Ramos (cell line): ENCODE measurements around the gene XPNPEP1.

Source experiments
- in situ Hi-C: fragments of 300-500 bp; cut with MboI; formaldehyde crosslinking; loops from one replicate; pipeline ENCODE4 v1.14.3; 2022; ENCODE audit warnings: low sequenced_read_pairs; ENCODE audit not compliant: unreplicated experiment

Gene XPNPEP1

DNA sequence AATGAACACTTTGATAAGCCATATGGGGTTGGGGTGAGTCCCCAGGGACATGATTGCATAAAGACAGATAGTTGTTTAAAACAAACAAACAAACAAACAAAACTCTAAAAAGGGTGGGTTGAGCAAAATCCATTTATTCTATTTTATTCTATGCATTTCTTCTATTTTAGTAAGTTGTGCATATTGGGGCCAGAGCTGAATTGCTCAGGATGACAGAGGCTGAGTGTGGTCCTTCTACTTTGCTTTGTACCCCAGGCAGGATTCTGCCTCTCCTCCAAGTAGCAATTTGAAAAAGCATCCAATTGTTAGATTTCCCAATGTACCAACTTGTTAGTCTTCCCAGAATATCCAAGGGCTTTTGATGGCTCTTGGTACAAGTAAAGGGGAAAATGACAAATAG is 29.2 kb upstream of the XPNPEP1 start:
- in situ Hi-C loops, result no loop called here

DNA sequence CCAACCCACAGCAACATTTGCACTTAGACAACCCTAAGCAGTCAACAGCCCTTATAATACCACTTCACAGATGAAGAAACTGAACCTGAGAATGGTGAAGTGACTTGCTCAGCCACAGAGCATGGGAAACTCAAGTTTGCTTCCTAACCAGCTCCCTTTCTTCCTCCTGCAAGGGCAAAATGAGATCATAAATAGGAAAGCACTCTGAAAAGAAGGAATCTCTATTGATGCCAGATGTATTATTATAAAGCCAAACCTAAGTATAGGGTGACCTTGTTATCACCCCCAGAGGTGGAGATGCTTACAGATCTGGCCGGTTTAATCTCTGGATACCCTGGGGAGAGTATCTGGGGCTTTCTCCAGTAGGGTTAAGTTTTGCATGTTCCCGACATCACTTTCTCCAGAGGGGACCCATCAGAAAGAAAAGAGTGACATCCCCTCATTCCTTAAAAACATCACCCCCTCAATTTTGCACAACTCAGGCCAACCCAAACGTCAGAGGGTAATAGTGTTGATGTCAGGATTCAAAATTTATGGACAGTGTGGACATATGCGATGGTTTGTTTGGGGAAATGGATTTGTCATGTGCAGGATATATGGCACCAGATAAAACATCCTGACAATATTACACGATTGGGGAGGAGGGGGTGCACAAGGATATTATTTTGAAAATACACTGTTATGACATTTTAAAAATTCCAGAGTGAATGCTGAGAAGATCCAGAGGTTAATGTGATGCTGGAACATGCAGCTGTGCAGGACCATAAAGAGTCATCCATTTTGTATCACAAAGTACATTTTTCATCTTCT is 24.0 kb upstream of the XPNPEP1 start:
- in situ Hi-C loops, result no loop called here

DNA sequence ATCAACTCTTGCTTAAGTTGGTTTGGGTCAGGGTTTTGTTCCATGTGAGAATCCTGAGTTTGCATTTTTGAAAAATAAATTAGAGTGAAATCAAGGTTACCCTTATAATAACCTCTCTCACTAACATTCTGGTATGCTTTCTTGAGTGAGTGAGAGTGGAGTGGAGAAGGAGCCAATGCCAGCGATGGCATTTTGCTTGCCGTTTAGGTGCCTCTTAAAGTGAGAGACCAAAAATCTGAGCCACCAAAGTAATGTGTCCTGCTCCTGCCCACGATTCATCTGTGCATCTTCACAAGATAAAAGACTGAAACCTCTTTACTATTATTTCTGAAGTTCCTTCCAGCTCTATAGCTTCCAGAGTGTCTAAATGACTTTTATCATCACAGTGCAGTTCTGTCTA is 23.4 kb upstream of the XPNPEP1 start:
- in situ Hi-C loops, result no loop called here

DNA sequence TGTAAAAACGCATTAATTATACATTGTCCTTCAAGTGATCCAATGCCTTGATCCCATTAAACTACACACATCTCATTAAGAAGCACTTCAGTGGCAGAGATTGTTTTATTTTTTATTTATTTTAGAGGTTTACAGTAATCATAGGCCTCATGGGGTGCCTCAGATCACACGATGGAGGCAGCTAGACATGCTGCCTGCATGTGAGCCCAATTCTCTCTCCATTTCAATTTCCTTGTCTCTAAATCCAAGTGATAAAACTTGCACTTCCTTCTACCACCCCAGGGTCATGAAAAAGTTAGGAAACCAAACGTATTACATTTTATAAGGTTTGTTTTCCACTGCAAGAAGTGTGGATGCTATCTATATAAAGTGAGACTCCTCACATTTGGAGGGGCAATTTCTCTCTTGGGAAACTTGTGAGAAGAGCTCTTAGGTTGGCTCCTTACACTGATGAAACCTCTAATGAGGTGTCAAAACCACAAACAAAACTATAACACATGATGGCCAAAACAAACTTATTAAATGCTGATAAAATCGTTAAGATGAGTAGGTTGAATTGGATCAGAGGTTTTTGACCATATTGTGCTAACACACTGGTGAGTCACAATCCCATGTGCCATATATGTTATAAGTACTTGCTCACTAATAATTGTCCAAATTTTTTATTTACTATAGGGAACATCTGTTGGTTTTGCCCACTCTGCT is 22.3 kb upstream of the XPNPEP1 start:
- in situ Hi-C loops, result no loop called here

DNA sequence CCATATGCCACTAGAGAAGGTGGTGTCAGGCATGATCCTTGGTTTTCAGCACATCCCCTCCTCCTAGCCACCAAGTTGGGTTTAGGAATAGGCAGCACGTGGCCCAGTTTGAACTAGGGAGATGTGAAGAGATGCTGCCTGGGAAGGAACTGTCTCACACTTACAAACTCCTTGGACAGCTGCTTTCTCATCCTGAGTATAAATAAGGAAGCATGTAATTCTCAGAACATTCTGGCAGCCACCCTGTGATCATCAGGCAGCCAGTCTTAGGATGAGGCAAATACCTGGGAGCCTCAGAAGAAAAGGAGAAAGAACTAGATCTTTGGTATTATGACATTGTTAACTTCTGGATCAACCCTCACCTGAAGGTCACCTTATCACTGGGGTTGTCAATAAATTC is 21.3 kb upstream of the XPNPEP1 start:
- in situ Hi-C loops, result no loop called here

DNA sequence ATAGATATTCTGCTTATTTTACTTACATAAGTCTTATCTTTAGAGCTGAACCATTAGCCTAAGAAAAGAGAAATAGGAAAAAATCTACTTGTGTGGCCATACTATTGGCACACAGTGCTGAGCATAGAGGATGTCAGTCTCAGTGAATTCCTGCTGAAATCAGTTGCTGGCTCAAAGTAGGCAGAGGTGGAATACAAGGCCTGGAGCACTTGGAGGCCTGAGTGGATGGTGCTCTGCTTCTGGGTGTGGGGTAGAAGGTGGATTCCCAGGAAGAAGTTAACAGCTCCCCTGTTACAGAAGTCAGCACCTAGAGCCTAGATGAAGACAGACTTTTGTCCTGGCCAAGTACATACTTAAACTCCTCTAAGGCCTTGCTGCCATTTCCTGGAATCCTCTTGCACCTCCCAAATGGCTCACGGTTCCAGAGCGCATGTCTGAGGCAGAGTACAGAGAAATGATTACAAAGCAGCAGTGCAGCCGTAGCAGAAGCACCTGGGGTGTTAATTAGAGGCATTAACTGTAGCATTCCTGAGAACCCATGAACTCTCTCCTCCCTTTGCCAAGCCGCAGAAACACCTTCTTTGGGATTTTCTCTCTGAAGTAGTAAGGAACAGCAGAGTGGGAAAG is 18.0 kb upstream of the XPNPEP1 start:
- in situ Hi-C loops, result no loop called here

DNA sequence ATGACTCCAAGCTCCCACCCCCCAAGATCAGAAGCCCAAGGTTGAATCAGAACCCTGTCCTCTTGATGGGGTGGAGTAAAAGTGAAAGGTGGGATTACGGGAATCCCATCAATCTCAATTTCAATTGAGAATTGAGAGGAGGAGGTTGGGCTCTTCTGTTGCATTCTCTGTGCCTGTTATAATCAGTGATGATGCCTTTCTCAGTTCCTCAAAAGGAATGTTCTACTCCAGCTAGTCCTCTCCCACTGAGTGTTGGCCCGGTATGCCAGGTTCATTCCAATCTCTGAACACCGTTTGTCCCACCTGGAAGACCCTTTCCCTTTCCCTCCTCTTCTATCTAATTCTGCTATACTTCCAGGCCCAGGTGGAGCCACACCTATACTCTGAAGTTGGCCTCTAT is 17.2 kb upstream of the XPNPEP1 start:
- in situ Hi-C loops, result no loop called here

DNA sequence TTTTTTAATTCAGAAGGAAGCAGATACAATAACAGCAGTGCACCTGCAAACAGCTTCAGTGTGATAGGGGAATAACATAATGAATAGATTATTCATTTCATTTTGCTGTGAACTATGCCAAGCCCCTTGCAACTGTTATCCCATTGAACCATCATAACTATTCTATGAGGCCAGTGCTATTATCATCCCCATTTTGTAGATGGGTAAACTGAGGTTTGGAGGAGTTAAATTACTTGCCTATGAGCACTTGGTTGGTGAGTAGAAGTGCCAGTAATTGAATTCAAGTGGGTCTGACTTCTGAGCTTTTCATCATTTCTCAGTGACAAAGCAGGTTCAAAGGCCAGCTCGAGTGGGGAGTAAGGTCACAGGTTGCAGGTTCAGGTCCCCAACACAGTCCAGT is 16.8 kb upstream of the XPNPEP1 start:
- in situ Hi-C loops, result no loop called here

DNA sequence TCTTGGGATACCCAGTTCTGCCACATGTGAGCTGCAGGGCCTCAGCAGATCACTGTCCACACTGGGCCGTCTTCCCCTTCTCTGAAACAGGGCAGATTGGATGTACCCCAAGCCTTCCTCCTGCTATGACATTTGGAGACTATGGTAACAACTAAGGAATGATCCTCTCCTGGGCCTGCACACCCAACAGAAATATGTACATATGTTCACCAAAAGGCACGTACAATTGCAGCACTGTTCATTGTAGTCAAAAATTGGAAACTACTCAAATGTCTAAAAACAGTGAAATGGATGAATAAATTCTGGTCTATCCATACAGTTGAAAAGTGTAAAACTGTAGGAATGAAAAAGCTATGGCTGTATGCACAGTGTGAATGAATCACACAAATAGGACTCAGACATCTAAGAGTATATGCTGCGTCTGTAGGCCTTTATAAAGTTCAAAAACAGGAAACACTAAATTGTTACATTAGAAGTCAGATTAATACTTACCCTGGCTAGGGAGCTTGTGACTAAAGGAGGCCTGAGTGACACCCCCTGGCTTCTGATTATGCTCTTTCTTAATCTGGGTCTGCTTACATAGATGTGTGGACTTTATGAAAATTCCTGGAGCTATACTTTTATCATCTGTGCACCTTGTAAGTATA is 16.1 kb upstream of the XPNPEP1 start:
- in situ Hi-C loops, result no loop called here

DNA sequence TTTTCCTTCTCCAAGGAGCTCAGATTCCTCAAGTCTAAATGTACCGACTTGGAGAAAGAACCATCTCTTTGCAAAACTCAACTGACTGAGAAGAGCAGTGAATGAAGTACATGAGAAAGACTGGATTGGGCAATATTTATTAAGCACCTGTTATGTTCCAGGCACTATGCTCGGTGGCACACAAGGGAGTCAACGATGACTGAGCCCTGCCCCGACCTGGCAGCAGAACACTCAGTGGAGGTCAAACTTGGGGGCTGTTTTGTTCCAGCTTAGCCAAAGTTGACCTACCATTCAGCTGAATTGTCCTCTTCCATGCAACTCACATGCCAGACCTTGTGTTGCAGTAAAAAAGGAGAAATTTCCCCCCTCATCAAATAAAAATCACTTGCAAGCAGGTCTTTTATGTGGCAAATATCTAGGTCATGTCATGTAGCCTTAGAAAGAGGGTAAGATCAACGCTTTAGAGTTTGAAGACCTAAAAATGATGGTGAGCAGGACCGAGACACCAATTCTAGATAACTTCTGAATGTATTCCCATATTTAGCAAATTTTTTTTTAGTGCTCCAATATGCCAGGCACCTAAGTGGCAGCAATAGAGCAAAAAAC is 14.3 kb upstream of the XPNPEP1 start:
- in situ Hi-C loops, result no loop called here

DNA sequence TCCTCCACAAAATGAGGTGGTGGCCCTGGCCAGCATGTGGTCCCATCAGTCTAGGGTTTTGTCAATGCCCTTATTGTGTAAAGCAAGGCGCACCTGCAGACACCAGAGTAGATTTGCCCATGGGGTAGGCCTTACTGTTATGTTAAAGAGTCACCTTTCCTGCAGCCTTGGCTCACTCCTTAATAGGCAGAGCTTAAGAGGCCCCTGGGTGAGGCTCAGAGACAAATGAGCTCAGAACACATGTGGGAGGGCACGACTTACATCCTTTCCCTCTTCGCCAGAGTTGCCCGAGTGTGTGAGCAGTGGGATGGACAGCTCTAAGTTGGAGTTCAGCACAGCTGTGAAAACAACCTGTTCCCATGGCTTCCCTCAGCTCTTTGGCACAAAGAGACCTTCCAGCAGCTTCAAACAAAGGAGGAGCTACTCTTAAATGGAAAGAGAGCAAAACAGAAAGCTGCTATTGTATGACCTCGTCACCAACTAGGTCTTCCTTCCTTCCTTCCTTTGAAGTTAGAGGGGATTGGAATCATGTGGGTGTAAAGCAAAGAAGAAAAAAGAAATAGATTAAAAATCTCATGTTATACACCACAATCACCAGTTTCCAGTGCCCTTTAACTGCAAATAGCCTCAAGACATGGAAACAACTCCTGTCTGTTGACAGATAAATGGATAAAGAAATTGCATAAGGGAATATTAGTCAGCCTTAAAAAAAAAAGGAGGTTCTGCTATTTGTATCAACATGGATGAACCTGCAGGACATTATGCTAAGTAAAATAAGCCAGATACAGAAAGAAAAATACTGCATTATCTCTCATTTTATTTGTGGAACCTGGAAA is 11.9 kb upstream of the XPNPEP1 start:
- in situ Hi-C loops, result no loop called here

DNA sequence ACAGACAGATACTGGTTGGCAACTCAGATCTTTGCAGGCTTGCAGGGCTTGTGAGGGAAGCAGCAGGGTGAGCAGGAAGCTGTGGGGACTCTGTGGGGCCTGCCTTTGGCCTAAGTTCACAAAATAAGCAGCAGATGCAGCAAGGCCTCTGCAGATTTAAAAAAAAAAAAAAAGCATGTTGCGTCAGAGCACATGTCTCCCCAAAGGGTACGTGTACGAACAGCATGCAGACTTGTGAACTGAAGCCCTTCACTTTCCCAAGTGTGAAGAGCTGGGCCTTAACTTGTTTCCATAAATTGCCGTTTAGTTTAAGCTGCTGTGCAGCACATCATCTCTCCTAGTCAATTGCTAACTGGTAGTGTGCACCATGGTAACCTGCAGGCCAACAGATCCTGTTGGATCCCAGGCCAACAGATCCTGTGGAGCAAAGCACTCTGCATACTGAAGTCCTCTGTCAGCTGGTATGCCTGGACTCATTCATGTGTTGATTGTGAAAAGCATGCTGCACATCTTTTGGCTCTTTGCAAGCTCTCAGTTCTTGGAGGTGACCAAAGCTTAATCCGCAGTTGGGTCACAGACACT is 10.8 kb upstream of the XPNPEP1 start:
- in situ Hi-C loops, result no loop called here

DNA sequence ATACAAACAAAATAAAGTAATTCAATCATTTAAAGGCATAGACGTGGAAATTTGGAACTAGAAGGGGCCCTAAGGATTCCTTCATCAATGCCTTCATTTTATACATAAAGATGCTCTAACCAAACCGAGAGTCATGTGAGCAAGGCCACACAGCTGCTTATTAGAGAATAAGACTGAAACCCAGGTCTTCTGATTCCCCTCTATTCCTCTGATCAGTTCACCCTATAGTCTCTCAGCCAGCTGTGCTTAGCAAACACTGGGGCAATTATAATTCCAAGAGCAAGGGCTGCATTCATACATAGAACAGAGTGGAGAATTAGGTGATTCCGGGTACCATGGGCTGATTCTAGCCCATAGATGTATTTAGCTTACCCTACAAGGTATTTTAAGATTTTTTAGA is 9.7 kb upstream of the XPNPEP1 start:
- in situ Hi-C loops, result no loop called here

DNA sequence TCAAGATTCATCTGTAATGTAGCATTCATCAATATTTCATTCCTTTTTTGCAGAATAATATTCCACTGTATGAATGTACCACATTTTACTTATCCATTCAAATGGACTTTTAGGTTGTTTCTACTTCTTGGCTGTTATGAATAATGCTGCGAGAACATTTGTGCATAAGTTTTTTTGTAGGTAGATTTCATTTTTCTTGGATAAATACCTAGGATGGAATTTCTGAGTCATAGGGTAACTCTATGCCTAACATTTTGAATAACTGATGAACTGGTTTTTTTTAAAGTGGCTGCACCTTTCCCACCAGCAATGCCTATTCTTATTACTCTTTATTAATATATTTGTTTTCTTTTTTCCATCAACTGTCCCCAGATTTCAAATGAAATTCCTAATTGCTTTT is 9.1 kb upstream of the XPNPEP1 start:
- in situ Hi-C loops, result no loop called here

DNA sequence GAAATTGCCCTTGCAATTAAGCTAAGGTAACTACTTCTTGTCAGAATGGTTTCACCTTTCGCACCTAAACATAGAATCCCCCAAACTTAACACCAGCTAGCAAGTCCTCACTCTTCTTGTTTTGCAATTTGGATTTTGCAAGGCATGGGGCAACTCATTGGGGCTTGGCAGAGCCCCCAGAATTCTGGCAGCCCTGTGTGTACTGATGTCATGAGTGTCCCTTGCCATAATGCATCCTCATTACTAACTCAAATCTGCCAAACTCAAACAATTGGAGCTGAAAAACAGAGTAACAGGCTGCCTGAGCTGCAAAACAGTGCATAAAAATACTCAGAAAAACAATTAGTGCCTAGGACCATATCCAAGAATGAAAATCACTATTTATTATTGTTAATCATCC is 7.9 kb upstream of the XPNPEP1 start:
- in situ Hi-C loops, result no loop called here

DNA sequence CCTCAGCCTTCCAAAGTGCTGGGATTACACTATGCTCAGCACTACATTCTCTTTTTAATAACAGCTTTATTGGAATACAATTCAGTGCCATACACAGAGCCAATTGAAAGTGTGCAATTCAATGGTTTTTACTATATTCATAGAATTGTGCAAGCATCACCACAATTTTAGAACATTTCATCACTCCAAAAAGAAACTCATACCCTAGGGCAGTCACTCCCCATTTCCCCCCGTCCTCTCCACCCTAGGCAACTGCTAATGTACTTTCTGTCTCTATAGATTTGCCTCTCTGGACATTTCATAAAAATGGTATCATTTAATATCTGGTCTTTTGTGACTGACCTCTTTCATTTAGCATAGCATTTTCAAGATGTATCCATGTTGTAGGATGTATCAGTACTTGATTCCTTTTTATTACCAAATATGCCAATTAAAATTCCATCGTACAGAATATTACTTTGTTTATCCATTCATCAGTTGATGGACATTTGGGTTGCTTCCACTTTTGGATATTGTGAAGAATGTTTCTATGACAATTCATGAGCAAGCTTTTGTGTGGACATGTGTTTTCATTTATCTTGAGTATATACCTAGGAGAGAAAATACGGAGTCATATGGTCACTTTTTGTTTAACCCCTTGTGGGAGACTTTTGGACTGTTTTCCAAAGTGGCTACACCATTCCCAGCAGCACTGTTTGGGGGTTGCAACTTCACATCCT is 6.3 kb upstream of the XPNPEP1 start:
- in situ Hi-C loops, result no loop called here

DNA sequence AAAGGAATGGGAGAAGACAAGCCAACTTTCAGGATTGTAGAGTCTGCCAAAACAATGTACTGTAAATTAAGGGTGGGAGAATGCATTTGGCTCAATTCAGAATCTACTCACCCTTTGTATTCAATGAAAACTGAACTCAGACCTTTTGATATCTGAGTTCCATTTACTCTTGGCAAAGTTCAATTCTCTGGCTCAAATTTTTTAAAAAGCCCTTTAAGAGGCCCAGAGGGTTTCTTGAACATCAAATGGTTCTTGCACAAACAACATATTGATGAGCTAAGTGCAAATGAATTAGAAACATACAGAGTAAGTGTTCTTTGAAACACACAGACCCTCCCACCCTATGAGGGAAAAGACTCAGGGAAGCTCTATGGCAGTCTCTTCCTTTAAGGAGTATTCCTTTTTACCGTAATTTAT is 5.2 kb upstream of the XPNPEP1 start:
- in situ Hi-C loops, result no loop called here

DNA sequence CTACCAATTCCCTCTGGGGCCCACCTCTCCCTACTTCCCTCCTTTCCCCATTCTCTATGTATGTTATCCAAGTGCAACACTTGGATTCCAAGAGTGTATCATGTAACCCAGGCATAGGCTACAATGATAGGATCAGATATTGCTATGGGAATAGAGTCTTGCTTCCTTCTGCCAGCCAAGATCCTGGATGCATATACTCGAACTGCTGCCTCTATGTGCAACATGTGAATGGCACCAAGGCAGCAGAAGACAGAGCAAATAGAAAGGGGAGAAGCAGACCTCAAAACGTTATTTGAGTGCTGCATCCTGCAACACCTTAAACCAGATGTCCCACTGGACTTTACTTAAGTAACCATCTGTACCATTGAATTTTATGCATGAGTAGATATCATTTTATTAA is 3.5 kb upstream of the XPNPEP1 start:
- in situ Hi-C loops, result no loop called here
